ENCODE measurements around the gene INPP5D. TPM values are rescaled to one million over a fixed set of nuclear protein-coding genes. Genes with fewer than 3 reads are reported as not detected.

The INPP5D gene
- total RNA-seq, 1 donor from 2014 or later: 2.5 TPM

- no peak for DNase-seq
Observed at GRCh38 chr2:233075966-233076339, 15.8 kb downstream of the INPP5D start.

GRCh38 chr2:233076749-233077148 lies 16.6 kb downstream of the INPP5D start:
- DNase-seq: no peak

GRCh38 chr2:233079473-233079877 lies 19.3 kb downstream of the INPP5D start:
- no peak for DNase-seq

- no peak for DNase-seq
Observed at GRCh38 chr2:233079953-233080835, 20.1 kb downstream of the INPP5D start.

- no peak for DNase-seq
Observed at GRCh38 chr2:233080836-233081229, 20.7 kb downstream of the INPP5D start.

GRCh38 chr2:233081232-233081730 lies 21.1 kb downstream of the INPP5D start:
- DNase-seq: no peak

GRCh38 chr2:233081731-233082221 lies 21.6 kb downstream of the INPP5D start:
- DNase-seq: no peak

GRCh38 chr2:233082222-233082930 lies 22.2 kb downstream of the INPP5D start:
- DNase-seq: no peak

GRCh38 chr2:233082931-233083755 lies 23.0 kb downstream of the INPP5D start:
- DNase-seq: no peak

GRCh38 chr2:233083782-233084181 lies 23.6 kb downstream of the INPP5D start:
- DNase-seq: no peak

GRCh38 chr2:233084488-233084887 lies 24.3 kb downstream of the INPP5D start:
- DNase-seq: no peak

- DNase-seq: no peak
Observed at GRCh38 chr2:233085037-233085838, 25.1 kb downstream of the INPP5D start.

- DNase-seq: no peak
Observed at GRCh38 chr2:233085839-233086150, 25.7 kb downstream of the INPP5D start.

GRCh38 chr2:233087713-233088112 lies 27.6 kb downstream of the INPP5D start:
- DNase-seq: no peak

- DNase-seq: no peak
Observed at GRCh38 chr2:233088972-233089345, 28.8 kb downstream of the INPP5D start.

- DNase-seq: no peak
Observed at GRCh38 chr2:233089851-233090250, 29.7 kb downstream of the INPP5D start.

GRCh38 chr2:233090879-233091278 lies 30.7 kb downstream of the INPP5D start:
- no peak for DNase-seq

GRCh38 chr2:233091595-233092375 lies 31.6 kb downstream of the INPP5D start:
- DNase-seq: no peak

- DNase-seq: no peak
Observed at GRCh38 chr2:233092432-233093165, 32.5 kb downstream of the INPP5D start.

- DNase-seq: no peak
Observed at GRCh38 chr2:233093166-233093448, 33.0 kb downstream of the INPP5D start.
